ENCODE data around the gene CCDC136. TPM values are rescaled to one million over a fixed set of nuclear protein-coding genes. Genes with fewer than 3 reads are reported as not detected.

CCDC136 gene
- total RNA-seq, 2 experiments from 2014 or later: 5.6 to 8.9 TPM

GRCh38 chr7:128844777-128845311, 53.1 kb downstream of the CCDC136 start:
- no peak overlapping the region for H3K27ac Mint-ChIP-seq

GRCh38 chr7:128845475-128845874, 53.7 kb downstream of the CCDC136 start:
- Mint-ChIP-seq H3K36me3 (ENCODE audit: low read depth) (no peaks in the 10 kb centered on the region), H3K27ac (no peak overlapping the region), H3K27me3 (ENCODE audit: low read depth) (no peaks in the 10 kb centered on the region), H3K9me3 (ENCODE audit: insufficient read depth) (no peaks in the 10 kb centered on the region), H3K4me3 (no peak overlapping the region), H3K4me1 (ENCODE audit: low read depth) (peaks cover 1% of the 10 kb centered on the region)
- POLR2A ChIA-PET: no interaction called here
- CTCF ChIA-PET: interaction anchor here (1.0 kb wide), 1 partner anchor 18 kb away, joined by 3 read pairs; no protein-coding TSS in a partner anchor
- DNase-seq (no peak), ATAC-seq (no peak)

More at GRCh38 chr7:128844777-128845311, 53.1 kb downstream of the CCDC136 start:
- no peaks in the 10 kb centered on the region for H3K9me3 Mint-ChIP-seq (ENCODE audit: insufficient read depth)
- no peak for DNase-seq
- no peaks in the 10 kb centered on the region for H3K36me3 Mint-ChIP-seq (ENCODE audit: low read depth)
- ATAC-seq: no peak
- H3K4me3 Mint-ChIP-seq: no peak overlapping the region
- CTCF ChIA-PET: interaction anchor here (1.0 to 3.1 kb wide), 3 partner anchors 14 to 39 kb away, joined by 3 to 22 read pairs (median 3); no protein-coding TSS in a partner anchor
- H3K27me3 Mint-ChIP-seq (ENCODE audit: low read depth): no peaks in the 10 kb centered on the region
- POLR2A ChIA-PET: interaction anchor here (0.6 kb wide), 1 partner anchor 110 kb away, joined by 3 read pairs; no protein-coding TSS in a partner anchor
- peaks cover 1% of the 10 kb centered on the region for H3K4me1 Mint-ChIP-seq (ENCODE audit: low read depth)

- Mint-ChIP-seq H3K27ac (no peak overlapping the region), H3K4me3 (no peak overlapping the region), H3K36me3 (ENCODE audit: low read depth) (no peaks in the 10 kb centered on the region), H3K4me1 (ENCODE audit: low read depth) (peaks cover 1% of the 10 kb centered on the region), H3K9me3 (ENCODE audit: insufficient read depth) (no peaks in the 10 kb centered on the region), H3K27me3 (ENCODE audit: low read depth) (no peaks in the 10 kb centered on the region)
- CTCF ChIA-PET: interaction anchor here (1.0 kb wide), 1 partner anchor 18 kb away, joined by 3 read pairs; no protein-coding TSS in a partner anchor
- ATAC-seq (no peak), DNase-seq (no peak)
- POLR2A ChIA-PET: no interaction called here
Measured at GRCh38 chr7:128845987-128846386, 54.2 kb downstream of the CCDC136 start.

GRCh38 chr7:128846781-128847444, 55.1 kb downstream of the CCDC136 start:
- no peak for DNase-seq
- POLR2A ChIA-PET: no interaction called here
- H3K27ac Mint-ChIP-seq: no peak overlapping the region
- H3K9me3 Mint-ChIP-seq (ENCODE audit: insufficient read depth): no peaks in the 10 kb centered on the region
- peaks cover 1% of the 10 kb centered on the region for H3K4me1 Mint-ChIP-seq (ENCODE audit: low read depth)
- CTCF ChIA-PET: no interaction called here
- no peaks in the 10 kb centered on the region for H3K27me3 Mint-ChIP-seq (ENCODE audit: low read depth)
- ATAC-seq: no peak
- no peak overlapping the region for H3K4me3 Mint-ChIP-seq
- no peaks in the 10 kb centered on the region for H3K36me3 Mint-ChIP-seq (ENCODE audit: low read depth)

GRCh38 chr7:128847721-128848211, 56.0 kb downstream of the CCDC136 start:
- no peaks in the 10 kb centered on the region for H3K27me3 Mint-ChIP-seq (ENCODE audit: low read depth)
- H3K27ac Mint-ChIP-seq: no peak overlapping the region
- ATAC-seq: no peak
- H3K9me3 Mint-ChIP-seq (ENCODE audit: insufficient read depth): no peaks in the 10 kb centered on the region
- ChIA-PET POLR2A (no interaction called here), CTCF (no interaction called here)
- no peaks in the 10 kb centered on the region for H3K4me1 Mint-ChIP-seq (ENCODE audit: low read depth)
- H3K4me3 Mint-ChIP-seq: no peak overlapping the region
- DNase-seq: no peak
- no peaks in the 10 kb centered on the region for H3K36me3 Mint-ChIP-seq (ENCODE audit: low read depth)

- ATAC-seq (no peak), DNase-seq (no peak)
- ChIA-PET POLR2A (no interaction called here), CTCF (no interaction called here)
- Mint-ChIP-seq H3K9me3 (ENCODE audit: insufficient read depth) (no peaks in the 10 kb centered on the region), H3K27me3 (ENCODE audit: low read depth) (no peaks in the 10 kb centered on the region), H3K27ac (no peak overlapping the region), H3K36me3 (ENCODE audit: low read depth) (no peaks in the 10 kb centered on the region), H3K4me3 (no peak overlapping the region), H3K4me1 (ENCODE audit: low read depth) (no peaks in the 10 kb centered on the region)
Measured at GRCh38 chr7:128848289-128849155, 56.8 kb downstream of the CCDC136 start.

GRCh38 chr7:128849156-128849515, 57.4 kb downstream of the CCDC136 start:
- H3K36me3 Mint-ChIP-seq (ENCODE audit: low read depth): no peaks in the 10 kb centered on the region
- POLR2A ChIA-PET: interaction anchor here (1.1 kb wide), 1 partner anchor 9 kb away, joined by 4 read pairs; no protein-coding TSS in a partner anchor
- no peaks in the 10 kb centered on the region for H3K27me3 Mint-ChIP-seq (ENCODE audit: low read depth)
- no peak overlapping the region for H3K4me3 Mint-ChIP-seq
- CTCF ChIA-PET: no interaction called here
- no peak overlapping the region for H3K27ac Mint-ChIP-seq
- DNase-seq (no peak), ATAC-seq (no peak)
- no peaks in the 10 kb centered on the region for H3K9me3 Mint-ChIP-seq (ENCODE audit: insufficient read depth)
- no peaks in the 10 kb centered on the region for H3K4me1 Mint-ChIP-seq (ENCODE audit: low read depth)

- ChIA-PET POLR2A (interaction anchor here (1.1 kb wide), 1 partner anchor 10 kb away, joined by 4 read pairs; no protein-coding TSS in a partner anchor), CTCF (interaction anchor here (1.0 kb wide), 1 partner anchor 8 kb away, joined by 3 read pairs; no protein-coding TSS in a partner anchor)
- no peaks in the 10 kb centered on the region for H3K9me3 Mint-ChIP-seq (ENCODE audit: insufficient read depth)
- H3K27me3 Mint-ChIP-seq (ENCODE audit: low read depth): no peaks in the 10 kb centered on the region
- no peak overlapping the region for H3K27ac Mint-ChIP-seq
- H3K4me1 Mint-ChIP-seq (ENCODE audit: low read depth): no peaks in the 10 kb centered on the region
- DNase-seq: no peak
- H3K4me3 Mint-ChIP-seq: no peak overlapping the region
- no peak for ATAC-seq
- H3K36me3 Mint-ChIP-seq (ENCODE audit: low read depth): no peaks in the 10 kb centered on the region
Measured at GRCh38 chr7:128849804-128850490, 58.2 kb downstream of the CCDC136 start.

GRCh38 chr7:128852537-128853254, 60.9 kb downstream of the CCDC136 start:
- DNase-seq (no peak), ATAC-seq (no peak)
- Mint-ChIP-seq H3K36me3 (ENCODE audit: low read depth) (no peaks in the 10 kb centered on the region), H3K27me3 (ENCODE audit: low read depth) (no peaks in the 10 kb centered on the region), H3K4me1 (ENCODE audit: low read depth) (no peaks in the 10 kb centered on the region), H3K9me3 (ENCODE audit: insufficient read depth) (no peaks in the 10 kb centered on the region), H3K4me3 (no peak overlapping the region), H3K27ac (no peak overlapping the region)
- ChIA-PET POLR2A (no interaction called here), CTCF (no interaction called here)

- Mint-ChIP-seq H3K9me3 (ENCODE audit: insufficient read depth) (no peaks in the 10 kb centered on the region), H3K36me3 (ENCODE audit: low read depth) (no peaks in the 10 kb centered on the region), H3K27ac (no peak overlapping the region), H3K27me3 (ENCODE audit: low read depth) (no peaks in the 10 kb centered on the region), H3K4me1 (ENCODE audit: low read depth) (no peaks in the 10 kb centered on the region), H3K4me3 (no peak overlapping the region)
- DNase-seq (no peak), ATAC-seq (no peak)
- POLR2A ChIA-PET: no interaction called here
- CTCF ChIA-PET: no interaction called here
Measured at GRCh38 chr7:128853799-128854198, 62.0 kb downstream of the CCDC136 start.

- Mint-ChIP-seq H3K36me3 (ENCODE audit: low read depth) (no peaks in the 10 kb centered on the region), H3K27me3 (ENCODE audit: low read depth) (no peaks in the 10 kb centered on the region), H3K4me3 (no peak overlapping the region), H3K27ac (no peak overlapping the region), H3K9me3 (ENCODE audit: insufficient read depth) (no peaks in the 10 kb centered on the region), H3K4me1 (ENCODE audit: low read depth) (no peaks in the 10 kb centered on the region)
- DNase-seq (no peak), ATAC-seq (no peak)
- ChIA-PET POLR2A (no interaction called here), CTCF (no interaction called here)
Measured at GRCh38 chr7:128854396-128854795, 62.6 kb downstream of the CCDC136 start.

All from activated CD8-positive, alpha-beta T cell treated with anti-CD3 and anti-CD28 coated beads, Interleukin-2, amount 10 ng/mL, durations not matched to agents 7 days and 5 days (primary cell).